H9 (cell line): ENCODE data around the gene SORCS2. TPM values are rescaled to one million over a fixed set of nuclear protein-coding genes. Genes with fewer than 3 reads are reported as not detected.

Experiments
- DNase-seq: peaks from one replicate; pipeline ENCODE4 v3.0.0-alpha.2; 2017
- H2AFZ ChIP-seq: one replicate; pipeline ENCODE4 v1.6.1; 2013; ENCODE audit warnings: mild to moderate bottlenecking, low read length, control low read depth, moderate library complexity
- H2AK5ac ChIP-seq: 2 replicates; pipeline ENCODE4 v1.6.1; 2013; ENCODE audit warnings: low read length, control low read depth, mixed read lengths; ENCODE audit not compliant: insufficient read length
- H2BK120ac ChIP-seq: one replicate; pipeline ENCODE4 v1.6.1; 2013; ENCODE audit warnings: low read depth, mild to moderate bottlenecking, low read length, control low read depth, inconsistent platforms; ENCODE audit not compliant: poor library complexity, severe bottlenecking
- H2BK12ac ChIP-seq: 2 replicates; pipeline ENCODE4 v1.6.1; 2013; ENCODE audit warnings: low read length, control low read depth, mixed read lengths, low read depth; ENCODE audit not compliant: insufficient read length
- H2BK15ac ChIP-seq: 2 replicates; pipeline ENCODE4 v1.6.1; 2013; ENCODE audit warnings: low read depth, low read length, control low read depth
- H2BK20ac ChIP-seq: one replicate; pipeline ENCODE4 v1.6.1; 2013; ENCODE audit warnings: low read depth, mild to moderate bottlenecking, low read length, control low read depth, inconsistent platforms; ENCODE audit not compliant: poor library complexity, severe bottlenecking
- H2BK5ac ChIP-seq: 2 replicates; pipeline ENCODE4 v1.6.1; 2013; ENCODE audit warnings: low read length, control low read depth, mixed read lengths; ENCODE audit not compliant: insufficient read length
- H3K14ac ChIP-seq: 2 replicates; pipeline ENCODE4 v1.6.1; 2013; ENCODE audit warnings: low read length, control low read depth; ENCODE audit not compliant: insufficient read depth
- H3K18ac ChIP-seq: 2 replicates; pipeline ENCODE4 v1.6.1; 2013; ENCODE audit warnings: low read depth, mild to moderate bottlenecking, mixed read lengths, low read length, control low read depth; ENCODE audit not compliant: insufficient read length
- H3K23ac ChIP-seq: 2 replicates; pipeline ENCODE4 v1.6.1; 2013; ENCODE audit warnings: low read length, control low read depth, mixed read lengths, low read depth; ENCODE audit not compliant: insufficient read length
- H3K23me2 ChIP-seq: 2 replicates; pipeline ENCODE4 v1.6.1; 2013; ENCODE audit warnings: low read depth, mild to moderate bottlenecking, mixed read lengths, low read length, control low read depth; ENCODE audit not compliant: insufficient read length, poor library complexity, severe bottlenecking
- H3K27ac ChIP-seq: 2 replicates; pipeline ENCODE4 v1.5.1; 2013; ENCODE audit warnings: low read length, control low read depth, mixed read lengths, low read depth; ENCODE audit not compliant: insufficient read length
- H3K27me3 ChIP-seq: 2 replicates; pipeline ENCODE4 v1.6.1; 2013; ENCODE audit warnings: low read length, control low read depth, inconsistent platforms; ENCODE audit not compliant: insufficient read depth
- H3K4ac ChIP-seq: 2 replicates; pipeline ENCODE4 v1.6.1; 2013; ENCODE audit warnings: low read depth, mild to moderate bottlenecking, control low read depth, inconsistent platforms, low read length, moderate library complexity
- H3K4me1 ChIP-seq: 2 replicates; pipeline ENCODE4 v1.6.1; 2013; ENCODE audit warnings: low read length, control low read depth, inconsistent platforms; ENCODE audit not compliant: insufficient read depth
- H3K4me2 ChIP-seq: 2 replicates; pipeline ENCODE4 v1.6.1; 2013; ENCODE audit warnings: low read length, control low read depth, mixed read lengths; ENCODE audit not compliant: insufficient read length, insufficient read depth
- H3K56ac ChIP-seq: 2 replicates; pipeline ENCODE4 v1.6.1; 2013; ENCODE audit warnings: low read depth, mild to moderate bottlenecking, mixed read lengths, low read length, control low read depth; ENCODE audit not compliant: insufficient read length
- H3K79me1 ChIP-seq: 2 replicates; pipeline ENCODE4 v1.6.1; 2013; ENCODE audit warnings: low read depth, mild to moderate bottlenecking, moderate library complexity, low read length, control low read depth, inconsistent platforms; ENCODE audit not compliant: insufficient read depth, poor library complexity, severe bottlenecking
- H3K79me2 ChIP-seq: 2 replicates; pipeline ENCODE4 v1.6.1; 2013; ENCODE audit warnings: low read length, control low read depth, inconsistent platforms; ENCODE audit not compliant: insufficient read depth
- H3K9ac ChIP-seq: 2 replicates; pipeline ENCODE4 v1.6.1; 2013; ENCODE audit warnings: low read length, control low read depth, mixed read lengths; ENCODE audit not compliant: insufficient read length; ENCODE audit errors: extremely low read depth
- H3K9me3 ChIP-seq: one replicate; pipeline ENCODE4 v1.6.1; 2013; ENCODE audit warnings: low read depth, low read length, inconsistent platforms; ENCODE audit not compliant: control insufficient read depth
- H3T11ph ChIP-seq: one replicate; pipeline ENCODE4 v1.6.1; 2013; ENCODE audit warnings: mild to moderate bottlenecking, low read length, control low read depth, inconsistent platforms
- H4K20me1 ChIP-seq: one replicate; pipeline ENCODE4 v1.6.1; 2013; ENCODE audit not compliant: control insufficient read depth, insufficient read length, insufficient read depth
- H4K5ac ChIP-seq: 2 replicates; pipeline ENCODE4 v1.6.1; 2013; ENCODE audit warnings: low read depth, mild to moderate bottlenecking, mixed read lengths, low read length, control low read depth; ENCODE audit not compliant: insufficient read length
- H4K8ac ChIP-seq: replicated peaks from 2 replicates; pipeline ENCODE4 v1.6.1; 2013; ENCODE audit warnings: low read length, control low read depth, mixed read lengths, low read depth; ENCODE audit not compliant: insufficient read length
- H4K91ac ChIP-seq: 2 replicates; pipeline ENCODE4 v1.6.1; 2013; ENCODE audit warnings: low read depth, mild to moderate bottlenecking, moderate library complexity, mixed read lengths, low read length, control low read depth; ENCODE audit not compliant: insufficient read length
- H3K27ac Mint-ChIP-seq, 3 experiments: 2 replicates in 2 of 3; 3 replicates in 1 of 3; pipeline ENCODE4 v1.8.0; 2020 to 2021; ENCODE audit warnings: mixed read lengths in 3 of 3, mild to moderate bottlenecking in 1 of 3, moderate library complexity in 1 of 3
- H3K27me3 Mint-ChIP-seq: 2 replicates; pipeline ENCODE4 v1.8.0; 2021; ENCODE audit warnings: low read depth, mild to moderate bottlenecking, moderate library complexity, mixed read lengths
- H3K36me3 Mint-ChIP-seq, 3 experiments: 2 replicates in 2 of 3; 3 replicates in 1 of 3; pipeline ENCODE4 v1.8.0; 2020 to 2021; ENCODE audit warnings: low read depth in 3 of 3, mixed read lengths in 3 of 3; ENCODE audit not compliant: insufficient read depth in 1 of 3
- H3K4me1 Mint-ChIP-seq, 2 experiments: 2 replicates each; pipeline ENCODE4 v1.8.0; 2020; ENCODE audit warnings: mixed read lengths in 2 of 2
- H3K4me3 Mint-ChIP-seq, 2 experiments: 2 replicates in 1 of 2; 3 replicates in 1 of 2; pipeline ENCODE4 v1.8.0; 2020 to 2021; ENCODE audit warnings: mild to moderate bottlenecking in 2 of 2, mixed read lengths in 2 of 2, moderate library complexity in 1 of 2
- H3K9me3 Mint-ChIP-seq, 2 experiments: 2 replicates in 1 of 2; 3 replicates in 1 of 2; pipeline ENCODE4 v1.8.0; 2020; ENCODE audit warnings: mild to moderate bottlenecking in 2 of 2, mixed read lengths in 2 of 2, moderate library complexity in 1 of 2
- WGBS: extraction: QIAGEN DNeasy Blood & Tissue Kit; methylation state at CpG from one replicate; pipeline ENCODE4 v1.1.7; 2013; ENCODE audit warnings: missing lambda C conversion rate, low lambda C conversion rate, mixed read lengths; ENCODE audit not compliant: insufficient read length; ENCODE audit errors: extremely low coverage; 5-methylcytosine and 5-hydroxymethylcytosine counted together
- total RNA-seq: library from RNA; stranded (reverse); gene quantifications from 2 replicates; pipeline ENCODE4 v1.2.1, GENCODE V29; 2021
- TF ChIP-seq, protein P1 (sequence below): fragments of 200-600 bp; sonication (generic); conservative IDR thresholded peaks from 3 replicates; pipeline ENCODE4 v1.8.0; 2021; ENCODE audit warnings: antibody characterized with exemption, mild to moderate bottlenecking

SORCS2 gene
- total RNA-seq, 1 experiment from 2014 or later, result 0.57 TPM

DNA sequence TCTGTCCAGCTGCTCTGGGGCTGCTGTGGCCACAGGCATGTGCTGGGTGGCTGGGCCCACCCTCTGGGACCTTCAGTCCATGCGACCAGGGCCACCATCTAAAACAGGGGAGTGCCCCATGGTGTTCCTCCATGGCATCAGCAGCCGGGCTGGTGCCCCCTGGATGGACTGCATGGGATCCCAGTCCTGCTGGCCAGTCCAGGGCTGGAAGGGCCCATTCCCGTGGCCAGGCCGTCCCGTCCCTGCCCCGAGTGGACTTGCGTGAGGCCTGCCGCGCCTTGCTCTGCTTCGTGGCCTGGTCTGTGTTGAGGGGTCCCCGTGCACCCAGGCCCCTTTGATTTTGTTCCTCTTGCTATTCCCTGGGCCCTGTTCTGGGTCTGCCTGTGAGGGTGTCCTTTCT lies 36.4 kb downstream of the SORCS2 start:
- no peaks in the 10 kb centered on the region for H3K4me1 Mint-ChIP-seq
- no peaks in the 10 kb centered on the region; the same call in 1 of the 2 replicates for H3K27me3 Mint-ChIP-seq
- H3K4me2 ChIP-seq, result no peak overlapping the region
- H3K23me2 ChIP-seq, result no peaks in the 10 kb centered on the region
- DNase-seq, result no peak
- no peak overlapping the region for H2BK12ac ChIP-seq
- TF ChIP-seq, protein P1, sequence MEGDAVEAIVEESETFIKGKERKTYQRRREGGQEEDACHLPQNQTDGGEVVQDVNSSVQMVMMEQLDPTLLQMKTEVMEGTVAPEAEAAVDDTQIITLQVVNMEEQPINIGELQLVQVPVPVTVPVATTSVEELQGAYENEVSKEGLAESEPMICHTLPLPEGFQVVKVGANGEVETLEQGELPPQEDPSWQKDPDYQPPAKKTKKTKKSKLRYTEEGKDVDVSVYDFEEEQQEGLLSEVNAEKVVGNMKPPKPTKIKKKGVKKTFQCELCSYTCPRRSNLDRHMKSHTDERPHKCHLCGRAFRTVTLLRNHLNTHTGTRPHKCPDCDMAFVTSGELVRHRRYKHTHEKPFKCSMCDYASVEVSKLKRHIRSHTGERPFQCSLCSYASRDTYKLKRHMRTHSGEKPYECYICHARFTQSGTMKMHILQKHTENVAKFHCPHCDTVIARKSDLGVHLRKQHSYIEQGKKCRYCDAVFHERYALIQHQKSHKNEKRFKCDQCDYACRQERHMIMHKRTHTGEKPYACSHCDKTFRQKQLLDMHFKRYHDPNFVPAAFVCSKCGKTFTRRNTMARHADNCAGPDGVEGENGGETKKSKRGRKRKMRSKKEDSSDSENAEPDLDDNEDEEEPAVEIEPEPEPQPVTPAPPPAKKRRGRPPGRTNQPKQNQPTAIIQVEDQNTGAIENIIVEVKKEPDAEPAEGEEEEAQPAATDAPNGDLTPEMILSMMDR, result no peak
- no peak overlapping the region for H3K56ac ChIP-seq
- no peak overlapping the region for H2AK5ac ChIP-seq
- no peak overlapping the region for H3K9ac ChIP-seq
- no peak overlapping the region for H3K4ac ChIP-seq
- H2BK5ac ChIP-seq, result no peak overlapping the region
- no peak overlapping the region for H3K14ac ChIP-seq
- no peaks in the 10 kb centered on the region for H3K4me1 ChIP-seq
- no peak overlapping the region for H3K18ac ChIP-seq
- no CpG with 5 or more reads among the region's 11 CpGs for WGBS
- no peaks in the 10 kb centered on the region for H3K9me3 Mint-ChIP-seq
- no peak overlapping the region for H2BK15ac ChIP-seq
- H2BK120ac ChIP-seq, result no peak overlapping the region
- H4K91ac ChIP-seq, result no peak overlapping the region
- no peak overlapping the region for H3K23ac ChIP-seq
- H4K20me1 ChIP-seq, result no peaks in the 10 kb centered on the region
- H4K8ac ChIP-seq, result no peak overlapping the region
- H3K9me3 ChIP-seq, result no peaks in the 10 kb centered on the region
- no peak overlapping the region for H2BK20ac ChIP-seq
- H3K79me2 ChIP-seq, result no peaks in the 10 kb centered on the region
- H3K27ac ChIP-seq, result no peak overlapping the region
- H3K4me3 Mint-ChIP-seq, result no peak overlapping the region
- no peaks in the 10 kb centered on the region for H3K79me1 ChIP-seq
- no peak overlapping the region for H3K27ac Mint-ChIP-seq
- H3K36me3 Mint-ChIP-seq, result no peaks in the 10 kb centered on the region
- H3K27me3 ChIP-seq, result no peaks in the 10 kb centered on the region
- no peak overlapping the region for H3T11ph ChIP-seq
- no peak overlapping the region for H2AFZ ChIP-seq
- no peak overlapping the region for H4K5ac ChIP-seq
